HK-2 (cell line): Measurements from ENCODE around the gene PPP6R2.

Experiments
- DNase-seq: peaks from one replicate; pipeline ENCODE4 v3.0.0-alpha.2; 2018; ENCODE audit not compliant: unreplicated experiment

Gene PPP6R2

GRCh38 chr22:50305923-50306566 lies 37.1 kb upstream of the PPP6R2 start:
- DNase-seq: peak; percentile 95

- peak; percentile 57 for DNase-seq
Observed at GRCh38 chr22:50306753-50307749, 36.1 kb upstream of the PPP6R2 start, which contains the start of gene PLXNB2. Gene PLXNB2, minus strand, starts transcription at chr22:50307646. Its CDS starts 17,062 bp downstream, at chr22:50290584.

- no peak for DNase-seq
Observed at GRCh38 chr22:50307890-50308596, 35.1 kb upstream of the PPP6R2 start.

GRCh38 chr22:50308597-50308935 lies 34.6 kb upstream of the PPP6R2 start:
- peak; percentile 71 for DNase-seq

GRCh38 chr22:50308986-50309600 lies 34.0 kb upstream of the PPP6R2 start:
- DNase-seq: no peak

GRCh38 chr22:50309601-50309991 lies 33.5 kb upstream of the PPP6R2 start:
- no peak for DNase-seq

GRCh38 chr22:50310031-50310722 lies 33.0 kb upstream of the PPP6R2 start:
- no peak for DNase-seq

GRCh38 chr22:50310949-50311444 lies 32.1 kb upstream of the PPP6R2 start:
- no peak for DNase-seq

GRCh38 chr22:50311606-50312351 lies 31.3 kb upstream of the PPP6R2 start:
- no peak for DNase-seq

GRCh38 chr22:50312371-50312770 lies 30.8 kb upstream of the PPP6R2 start:
- no peak for DNase-seq

GRCh38 chr22:50313021-50313420 lies 30.1 kb upstream of the PPP6R2 start:
- no peak for DNase-seq

- DNase-seq: no peak
Observed at GRCh38 chr22:50313600-50313999, 29.5 kb upstream of the PPP6R2 start.

- no peak for DNase-seq
Observed at GRCh38 chr22:50314081-50314454, 29.1 kb upstream of the PPP6R2 start.

GRCh38 chr22:50314455-50315288 lies 28.5 kb upstream of the PPP6R2 start:
- no peak for DNase-seq

- no peak for DNase-seq
Observed at GRCh38 chr22:50315289-50316113, 27.6 kb upstream of the PPP6R2 start.

GRCh38 chr22:50316114-50317065 lies 26.7 kb upstream of the PPP6R2 start:
- DNase-seq: no peak

- DNase-seq: no peak
Observed at GRCh38 chr22:50317178-50317577, 25.9 kb upstream of the PPP6R2 start.
